IMR-90 (cell line): ENCODE measurements around the gene CD1C. TPM values are rescaled to one million over a fixed set of nuclear protein-coding genes. Genes with fewer than 3 reads are reported as not detected.

Experiments used
- ATAC-seq: fragments of 200-7000 bp; cut with Tn5 transposase; 2 replicates; pipeline ENCODE4 v1.9.1; 2020; ENCODE audit warnings: low read depth, mild to moderate bottlenecking, moderate library complexity
- BruUV-seq: library from RNA; stranded (reverse); fragments of 400-500 nt; replicated peaks from 2 replicates; lab custom pipeline; 2021; lab: Mats Ljungman, UMichigan
- CTCF ChIA-PET: fragments of 300-600 bp; formaldehyde crosslinking; extraction: SDS; loops from one replicate; lab custom pipeline; 2021; ENCODE audit warnings: antibody characterized with exemption; lab: Yijun Ruan, JAX
- POLR2A ChIA-PET: fragments of 300-600 bp; sonication (Branson Sonifier 250); formaldehyde crosslinking; loops from one replicate; lab custom pipeline; 2022; ENCODE audit warnings: antibody characterized with exemption; ENCODE audit not compliant: unreplicated experiment; lab: Charles Lee
- DNase-seq: peaks from one replicate; pipeline ENCODE4 v3.0.0; 2013
- H2AFZ ChIP-seq: replicated peaks from 2 replicates; pipeline ENCODE3; 2013; ENCODE audit warnings: low read length, mild to moderate bottlenecking; ENCODE audit not compliant: poor library complexity
- H2AK5ac ChIP-seq: 2 replicates; pipeline ENCODE4 v1.6.1; 2013; ENCODE audit warnings: low read depth, low read length, inconsistent platforms
- H2AK9ac ChIP-seq: replicated peaks from 2 replicates; pipeline ENCODE3; 2013; ENCODE audit warnings: mild to moderate bottlenecking, low read depth, low read length, moderate library complexity; ENCODE audit not compliant: poor library complexity
- H2BK120ac ChIP-seq: 2 replicates; pipeline ENCODE4 v1.6.1; 2013; ENCODE audit warnings: low read depth, low read length, inconsistent platforms
- H2BK15ac ChIP-seq: 3 replicates; pipeline ENCODE4 v1.6.1; 2013; ENCODE audit warnings: low read depth, low read length, inconsistent platforms
- H2BK20ac ChIP-seq: 2 replicates; pipeline ENCODE4 v1.6.1; 2013; ENCODE audit warnings: low read depth, mild to moderate bottlenecking, inconsistent platforms, low read length, moderate library complexity
- H2BK5ac ChIP-seq: 2 replicates; pipeline ENCODE4 v1.6.1; 2013; ENCODE audit warnings: mild to moderate bottlenecking, low read depth, low read length, inconsistent platforms; ENCODE audit not compliant: poor library complexity, severe bottlenecking
- H3K14ac ChIP-seq: replicated peaks from 2 replicates; pipeline ENCODE4 v1.6.1; 2013; ENCODE audit warnings: low read depth, low read length, inconsistent platforms
- H3K18ac ChIP-seq: 2 replicates; pipeline ENCODE4 v1.6.1; 2013; ENCODE audit warnings: low read depth, low read length, control low read depth
- H3K23ac ChIP-seq: 2 replicates; pipeline ENCODE4 v1.6.1; 2013; ENCODE audit warnings: low read depth, low read length, inconsistent platforms
- H3K27ac ChIP-seq: 2 replicates; pipeline ENCODE4 v1.5.1; 2013; ENCODE audit warnings: mild to moderate bottlenecking, control low read depth, low read length; ENCODE audit not compliant: insufficient read depth
- H3K27me3 ChIP-seq: 2 replicates; pipeline ENCODE4 v1.6.1; 2013; ENCODE audit warnings: low read length; ENCODE audit not compliant: control insufficient read depth, insufficient read depth
- H3K36me3 ChIP-seq: 2 replicates; pipeline ENCODE4 v1.6.1; 2013; ENCODE audit warnings: low read length, mixed read lengths; ENCODE audit not compliant: control insufficient read depth, insufficient read depth
- H3K4ac ChIP-seq: 2 replicates; pipeline ENCODE4 v1.6.1; 2013; ENCODE audit warnings: low read depth, low read length, inconsistent platforms
- H3K4me1 ChIP-seq: 2 replicates; pipeline ENCODE4 v1.6.1; 2013; ENCODE audit warnings: low read length, mixed read lengths; ENCODE audit not compliant: control insufficient read depth, insufficient read depth
- H3K4me2 ChIP-seq: 2 replicates; pipeline ENCODE4 v1.6.1; 2013; ENCODE audit warnings: low read depth, mild to moderate bottlenecking, control low read depth, low read length, moderate library complexity
- H3K4me3 ChIP-seq: 2 replicates; pipeline ENCODE4 v1.5.1; 2013; ENCODE audit warnings: low read depth, mild to moderate bottlenecking, control low read depth, low read length, moderate library complexity; ENCODE audit not compliant: insufficient read depth
- H3K56ac ChIP-seq: 2 replicates; pipeline ENCODE4 v1.6.1; 2013; ENCODE audit warnings: low read length, inconsistent platforms; ENCODE audit not compliant: insufficient read depth; ENCODE audit errors: extremely low read depth
- H3K79me1 ChIP-seq, 2 experiments: 2 replicates each; pipeline ENCODE4 v1.6.1; 2013; ENCODE audit warnings: low read length in 2 of 2, inconsistent platforms in 1 of 2, low read depth in 1 of 2
- H3K9ac ChIP-seq: 2 replicates; pipeline ENCODE4 v1.6.1; 2013; ENCODE audit warnings: low read depth, low read length, control low read depth
- H3K9me1 ChIP-seq: 2 replicates; pipeline ENCODE4 v1.6.1; 2013; ENCODE audit warnings: low read length, inconsistent platforms; ENCODE audit not compliant: insufficient read depth
- H3K9me3 ChIP-seq: 2 replicates; pipeline ENCODE4 v1.6.1; 2013; ENCODE audit warnings: low read length; ENCODE audit not compliant: control insufficient read depth, insufficient read depth
- H4K20me1 ChIP-seq: 2 replicates; pipeline ENCODE4 v1.6.1; 2013; ENCODE audit warnings: low read length, inconsistent platforms; ENCODE audit not compliant: insufficient read depth
- H4K5ac ChIP-seq: 2 replicates; pipeline ENCODE4 v1.6.1; 2013; ENCODE audit warnings: mild to moderate bottlenecking, low read depth, low read length, control low read depth
- H4K8ac ChIP-seq, 2 experiments: 2 replicates each; pipeline ENCODE4 v1.6.1; 2013; ENCODE audit warnings: low read depth in 2 of 2, low read length in 2 of 2, control low read depth in 1 of 2, inconsistent platforms in 1 of 2
- H4K91ac ChIP-seq: 2 replicates; pipeline ENCODE4 v1.6.1; 2013; ENCODE audit warnings: low read depth, low read length, inconsistent platforms; ENCODE audit not compliant: insufficient read depth
- BHLHE40 ChIP-seq: fragments of 150-350 bp; IDR thresholded peaks from 2 replicates; pipeline ENCODE4 v1.6.1; 2016; ENCODE audit warnings: mild to moderate bottlenecking, low read depth, low read length
- FOS ChIP-seq: fragments of 150-350 bp; IDR thresholded peaks from 2 replicates; pipeline ENCODE4 v1.6.1; 2016; ENCODE audit warnings: low read depth, low read length
- MXI1 ChIP-seq: IDR thresholded peaks from 2 replicates; pipeline ENCODE4 v1.6.1; 2012; ENCODE audit warnings: low read depth, mild to moderate bottlenecking, low read length, moderate library complexity, borderline replicate concordance
- NFE2L2 ChIP-seq: fragments of 150-350 bp; IDR thresholded peaks from 2 replicates; pipeline ENCODE4 v1.6.1; 2016; ENCODE audit warnings: low read depth, mild to moderate bottlenecking, low read length
- RCOR1 ChIP-seq: IDR thresholded peaks from 2 replicates; pipeline ENCODE4 v1.6.1; 2012; ENCODE audit warnings: mild to moderate bottlenecking, low read length, improper control_type of control experiment; ENCODE audit not compliant: insufficient replicate concordance
- SMC3 ChIP-seq: fragments of 150-350 bp; IDR thresholded peaks from 2 replicates; pipeline ENCODE4 v1.6.1; 2016; ENCODE audit warnings: low read depth, mild to moderate bottlenecking, antibody characterized with exemption, low read length, moderate library complexity
- USF2 ChIP-seq: fragments of 150-350 bp; IDR thresholded peaks from 2 replicates; pipeline ENCODE4 v1.6.1; 2017; ENCODE audit warnings: mild to moderate bottlenecking, antibody characterized with exemption, low read length, low read depth
- WGBS, 2 experiments: methylation state at CpG; one replicate each; pipeline versions ENCODE4 v1.1.5 to v1.1.7; 2013; ENCODE audit warnings: missing lambda C conversion rate in 2 of 2; ENCODE audit not compliant: insufficient read length in 1 of 2; ENCODE audit errors: extremely low coverage in 2 of 2; 5-methylcytosine and 5-hydroxymethylcytosine counted together
- dilution Hi-C: fragments of 300-500 bp; cut with HindIII; formaldehyde crosslinking; loops from one replicate; pipeline ENCODE4 v1.14.3; 2018; ENCODE audit warnings: low sequenced_read_pairs; ENCODE audit not compliant: unreplicated experiment
- in situ Hi-C: fragments of 300-500 bp; cut with MboI; formaldehyde crosslinking; loops from 3 replicates; pipeline ENCODE4 v1.14.3; 2019; ENCODE audit warnings: low sequenced_read_pairs, inconsistent platforms, mixed read lengths
- intact Hi-C: fragments of 100-400 bp; cut with micrococcal nuclease; formaldehyde crosslinking; loops from 2 replicates; pipeline ENCODE4 v1.10.0; 2022
- polyA plus RNA-seq, 3 experiments: library from polyadenylated mRNA; depleted of rRNA; stranded (reverse); fragments of >200 nt; gene quantifications; 2 replicates each; pipeline ENCODE4 v1.2.3, GENCODE V29; 2012; ENCODE audit warnings: low replicate concordance in 1 of 3
- total RNA-seq: library from RNA; depleted of rRNA; stranded (reverse); fragments of >200 nt; gene quantifications from 2 replicates; pipeline ENCODE4 v1.2.3, GENCODE V29; 2012

Gene CD1C
- total and polyA plus RNA-seq, 2 of the 4 experiments (the other 2 are of a cell fraction), result not detected

- Histone ChIP-seq H3K9me1 (no peaks in the 10 kb centered on the region), H3K9ac (no peak overlapping the region)
- dilution Hi-C loops, result no loop called here
Observed at GRCh38 chr1:158310623-158311022, 20.9 kb downstream of the CD1C start.

More at GRCh38 chr1:158310623-158311022, 20.9 kb downstream of the CD1C start:
- Histone ChIP-seq H3K79me1 (no peaks in the 10 kb centered on the region), H3K27ac (no peak overlapping the region), H2AFZ (no peak overlapping the region), H3K4ac (no peak overlapping the region), H3K56ac (no peak overlapping the region), H3K36me3 (no peaks in the 10 kb centered on the region), H4K8ac (no peak overlapping the region), H3K23ac (no peak overlapping the region), H4K5ac (no peak overlapping the region), H3K4me1 (no peaks in the 10 kb centered on the region), H3K14ac (no peak overlapping the region), H2BK15ac (no peak overlapping the region), H3K27me3 (no peaks in the 10 kb centered on the region), H3K4me3 (no peak overlapping the region), H3K18ac (no peak overlapping the region), H2BK120ac (no peak overlapping the region), H2BK20ac (no peak overlapping the region), H3K4me2 (no peak overlapping the region), H2AK9ac (no peak overlapping the region), H3K9me3 (no peaks in the 10 kb centered on the region), H4K91ac (no peak overlapping the region), H2AK5ac (no peak overlapping the region), H4K20me1 (no peaks in the 10 kb centered on the region), H2BK5ac (no peak overlapping the region)
- no TSS peak for BruUV-seq
- ChIA-PET CTCF (no interaction called here), POLR2A (no interaction called here)
- no CpG with 5 or more reads among the region's 1 CpG for WGBS, 2 experiments
- intact Hi-C loops (no loop called here), in situ Hi-C loops (no loop called here)
- TF ChIP-seq RCOR1, result no peak
- no peak for TF ChIP-seq FOS
- TF ChIP-seq USF2, result no peak
- TF ChIP-seq NFE2L2, result no peak
- no peak for TF ChIP-seq BHLHE40
- TF ChIP-seq MXI1, result no peak
- TF ChIP-seq SMC3, result no peak
- ATAC-seq (no peak), DNase-seq (no peak)
